ENCODE measurements around the gene RALGAPA1.
A peak's percentile ranks its signal among the peaks of the same experiment; 100 is the strongest.
"Not testable (repeated sequence)": the region's sequence is repeated elsewhere in the genome, so short reads cannot be mapped to it uniquely, and the experiment has no call there.

RALGAPA1 gene

DNA sequence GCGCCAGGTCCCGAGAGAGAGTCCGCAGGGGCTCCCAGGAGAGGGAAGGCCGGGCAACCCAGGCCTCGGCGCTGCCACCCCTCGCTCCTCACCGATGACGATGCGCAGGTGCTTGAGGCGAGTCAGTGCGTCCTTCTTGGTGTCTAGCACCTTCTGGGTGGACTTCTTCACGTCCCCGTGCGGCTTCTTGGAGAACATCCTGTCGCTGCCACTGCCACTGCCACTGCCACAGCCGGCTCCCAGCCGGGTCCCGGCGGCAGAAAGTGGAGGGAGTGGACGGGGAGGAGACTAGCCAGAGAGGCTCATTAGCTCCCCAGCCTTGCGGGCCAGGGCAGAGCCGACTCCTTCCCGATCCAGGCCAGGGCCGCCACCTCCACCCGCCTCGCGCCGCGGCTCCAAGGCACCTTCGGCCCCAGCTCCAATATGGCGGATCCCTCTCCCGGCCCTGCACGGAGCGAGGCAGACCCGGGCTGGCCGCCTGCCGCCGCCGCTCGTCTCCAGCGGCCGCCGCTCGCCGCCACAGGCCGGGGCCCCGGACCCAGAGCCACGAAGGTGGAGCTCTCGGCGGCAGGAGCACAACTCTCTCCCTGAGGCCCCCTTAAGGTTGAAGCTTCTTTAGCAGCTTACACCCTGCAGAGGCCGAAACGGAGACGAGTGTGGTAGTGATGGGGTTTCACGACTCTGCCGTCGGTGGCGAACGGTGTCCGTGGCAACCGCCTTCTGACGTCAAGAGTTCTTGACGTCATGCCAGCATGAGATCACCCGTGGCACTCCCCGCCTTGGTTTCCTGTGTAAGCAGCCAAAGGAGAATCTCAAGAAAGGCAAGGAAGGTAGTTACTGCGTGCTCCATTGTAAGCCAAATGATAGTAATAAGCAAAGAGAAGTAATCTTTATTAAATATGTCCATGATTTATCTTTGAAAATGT lies at the start of gene RALGAPA1:
Gene RALGAPA1 (minus strand): TSS at position 658 of the 926 bp plus-strand sequence. CDS start 460 bp downstream, at position 198.
- peak; percentile 89 for DNase-seq (ENCODE audit: low spot score)

DNA sequence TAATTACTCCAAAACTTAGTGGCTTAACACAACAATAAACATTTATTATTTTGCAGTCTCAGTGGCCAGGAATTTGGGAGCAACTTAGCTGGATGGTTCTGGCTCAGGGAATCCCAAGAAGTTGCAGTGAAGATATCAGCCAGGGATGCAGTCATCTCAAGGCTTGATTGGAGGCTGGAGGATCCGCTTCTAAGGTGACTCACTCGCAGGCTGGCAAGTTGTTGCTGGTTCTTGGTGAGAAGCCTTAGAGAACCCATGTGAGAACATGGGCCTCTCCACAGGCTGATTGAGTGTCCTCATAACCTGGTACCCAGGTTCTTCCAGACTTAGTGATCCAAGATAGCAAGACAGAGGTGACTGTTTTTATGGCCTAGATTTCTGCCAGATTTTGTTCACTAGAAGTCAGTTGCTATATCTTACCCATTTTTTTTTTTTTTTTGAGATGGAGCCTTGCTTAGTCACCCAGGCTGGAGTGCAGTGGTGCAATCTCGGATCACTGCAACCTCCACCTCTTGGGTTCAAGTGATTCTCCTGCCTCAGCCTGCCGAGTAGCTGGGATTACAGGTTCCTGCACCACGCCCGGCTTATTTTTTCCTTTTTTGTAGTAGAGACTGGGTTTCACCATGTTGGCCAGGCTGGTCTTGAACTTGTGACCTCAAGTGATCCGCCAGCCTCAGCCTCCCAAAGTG lies 49.6 kb upstream of the RALGAPA1 start:
- DNase-seq (ENCODE audit: low spot score) = no peak

DNA sequence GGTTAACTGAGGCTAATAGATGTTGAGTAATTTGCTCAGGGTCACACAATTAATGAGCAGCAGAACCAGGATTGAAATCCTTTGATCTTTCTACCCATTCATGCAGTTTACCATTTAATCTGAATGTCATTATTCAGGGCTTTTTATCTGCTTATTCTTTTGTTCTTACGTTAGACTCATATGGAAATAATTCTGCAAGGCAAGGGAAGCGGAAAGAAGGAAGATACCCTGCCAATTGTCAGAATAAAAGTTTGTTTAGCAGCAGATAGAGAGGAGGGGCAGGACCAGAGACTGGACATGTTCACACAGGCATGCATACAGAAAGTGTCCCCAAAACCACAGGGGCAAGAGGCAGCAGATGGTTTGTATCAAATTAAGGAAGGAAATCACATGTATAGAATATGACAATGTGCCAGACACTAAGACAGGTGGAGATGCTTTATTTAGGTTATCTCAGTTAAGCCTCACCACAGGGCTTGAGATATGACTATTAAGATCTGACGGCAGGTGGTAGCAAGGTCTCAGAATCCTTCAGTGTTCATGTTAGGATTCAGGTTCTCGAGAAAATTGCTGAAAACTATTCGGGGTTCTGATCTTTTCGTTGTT lies 46.9 kb upstream of the RALGAPA1 start:
- no peak for DNase-seq (ENCODE audit: low spot score)

DNA sequence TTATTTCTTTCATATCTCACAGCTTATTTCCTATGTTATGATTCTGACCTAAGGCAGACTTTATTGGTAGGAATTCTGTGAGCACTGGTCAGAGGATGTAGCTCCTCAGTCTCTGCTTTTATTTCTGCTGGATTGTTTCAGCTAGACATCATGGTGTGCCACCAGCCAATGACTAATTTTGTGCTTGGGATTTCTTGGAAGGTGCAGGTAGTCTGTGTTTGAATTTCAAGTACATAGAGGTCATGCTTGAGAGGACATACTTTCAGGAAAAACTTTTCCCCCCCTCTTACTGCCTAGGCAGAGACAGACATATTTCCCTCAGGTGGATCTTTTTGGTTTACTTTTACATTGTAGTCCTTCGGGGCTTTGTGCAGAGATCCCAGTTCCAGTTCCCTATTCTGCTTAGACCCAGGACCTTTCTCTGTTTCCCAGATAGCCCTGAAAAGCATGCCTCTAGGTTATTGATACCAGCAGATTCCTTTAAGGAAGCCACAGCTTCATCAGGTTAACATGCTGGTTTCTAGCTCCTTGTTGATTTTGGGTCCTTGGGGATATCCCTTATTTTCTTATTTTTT lies 45.7 kb upstream of the RALGAPA1 start:
- DNase-seq (ENCODE audit: low spot score) = no peak

DNA sequence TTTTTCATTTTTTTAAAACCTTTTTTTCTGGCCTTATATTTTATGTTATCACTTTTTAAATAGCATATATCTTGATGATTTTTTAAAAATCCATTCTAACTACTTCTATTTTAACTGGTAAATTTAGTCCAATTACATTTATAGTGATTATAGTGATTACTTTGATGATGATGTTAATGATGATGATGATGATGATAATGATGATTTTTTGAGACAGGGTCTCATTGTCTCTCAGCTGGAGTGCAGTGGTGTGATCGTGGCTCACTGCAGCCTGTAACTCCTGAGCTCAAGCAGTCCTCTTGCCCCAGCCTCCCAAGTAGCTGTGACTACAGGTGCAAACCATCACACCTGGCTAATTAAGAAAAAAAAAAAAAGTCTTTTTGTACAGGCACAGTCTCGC lies 44.1 kb upstream of the RALGAPA1 start:
- no peak for DNase-seq (ENCODE audit: low spot score)

DNA sequence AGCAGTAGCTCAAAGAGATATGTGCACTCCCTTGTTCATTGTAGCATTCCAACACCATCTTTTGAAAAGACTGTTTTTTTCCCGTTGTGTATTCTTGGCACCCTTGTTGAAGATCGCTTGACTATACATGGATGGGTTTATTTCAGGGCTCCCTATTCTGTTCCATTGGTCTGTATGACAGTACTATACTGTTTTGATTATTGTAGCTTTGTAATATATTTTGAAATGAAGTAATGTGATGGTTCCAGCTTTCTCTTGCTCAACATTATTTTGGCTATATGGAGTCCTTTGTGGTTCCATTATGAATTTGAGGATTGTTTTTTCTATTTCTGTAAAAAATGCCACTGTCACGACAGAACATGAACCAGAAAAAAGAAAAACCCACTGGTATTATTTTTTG lies 42.7 kb upstream of the RALGAPA1 start:
- DNase-seq (ENCODE audit: low spot score) = no peak

DNA sequence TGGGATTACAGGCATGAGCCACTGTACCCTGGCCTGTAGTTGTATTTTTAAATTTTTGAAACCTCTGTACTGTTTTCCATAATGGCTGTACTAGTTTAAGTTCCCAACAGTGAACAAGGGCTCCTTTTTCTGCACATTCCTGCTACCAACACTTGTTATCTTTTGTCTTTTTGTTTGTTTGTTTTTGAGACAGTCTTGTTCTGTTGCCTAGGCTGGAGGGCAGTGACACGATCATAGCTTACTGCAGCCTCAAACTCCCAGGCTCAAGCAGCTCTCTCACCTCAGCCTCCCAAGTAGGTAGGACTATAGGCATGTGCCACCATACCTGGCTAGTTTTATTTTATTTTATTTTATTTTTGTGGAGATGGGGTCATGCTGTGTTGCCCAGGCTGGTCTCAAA lies 40.0 kb upstream of the RALGAPA1 start:
- DNase-seq (ENCODE audit: low spot score) = no peak

DNA sequence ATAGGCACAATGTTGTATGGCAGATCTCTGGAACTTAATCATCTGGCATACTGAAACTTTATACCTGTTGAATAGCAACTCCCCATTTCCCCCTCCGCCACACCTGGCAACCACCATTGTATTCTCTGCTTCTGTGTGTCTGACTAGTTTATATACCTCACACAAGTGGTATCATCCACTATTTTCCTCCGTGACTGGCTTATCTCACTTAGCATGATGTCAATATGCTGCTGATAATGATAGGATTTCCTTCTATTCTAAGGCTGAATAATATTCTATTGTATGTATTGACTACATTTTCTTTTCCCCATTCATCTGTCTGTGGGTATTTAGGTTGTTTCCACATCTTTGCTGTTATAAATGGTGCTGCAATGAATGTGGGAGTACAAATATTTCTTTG lies 38.5 kb upstream of the RALGAPA1 start:
- DNase-seq (ENCODE audit: low spot score) = no peak

DNA sequence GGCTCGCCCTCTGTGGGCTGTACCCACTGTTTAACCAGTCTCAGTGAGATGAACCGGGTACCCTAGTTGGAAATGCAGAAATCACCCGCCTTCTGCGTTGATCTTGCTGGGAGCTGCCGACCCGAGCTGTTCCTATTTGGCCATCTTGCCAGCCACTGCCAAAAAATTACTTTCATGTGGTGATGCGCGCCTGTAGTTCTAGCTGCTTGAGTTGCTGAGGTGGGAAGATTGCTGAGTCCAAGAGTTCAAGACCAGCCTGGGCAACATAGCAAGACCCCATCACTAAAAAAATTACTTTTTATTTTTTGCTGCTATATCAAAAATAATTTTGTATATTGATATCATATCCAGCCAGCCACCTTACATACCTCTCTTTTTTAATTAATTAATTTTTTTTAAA lies 35.4 kb upstream of the RALGAPA1 start:
- no peak for DNase-seq (ENCODE audit: low spot score)

DNA sequence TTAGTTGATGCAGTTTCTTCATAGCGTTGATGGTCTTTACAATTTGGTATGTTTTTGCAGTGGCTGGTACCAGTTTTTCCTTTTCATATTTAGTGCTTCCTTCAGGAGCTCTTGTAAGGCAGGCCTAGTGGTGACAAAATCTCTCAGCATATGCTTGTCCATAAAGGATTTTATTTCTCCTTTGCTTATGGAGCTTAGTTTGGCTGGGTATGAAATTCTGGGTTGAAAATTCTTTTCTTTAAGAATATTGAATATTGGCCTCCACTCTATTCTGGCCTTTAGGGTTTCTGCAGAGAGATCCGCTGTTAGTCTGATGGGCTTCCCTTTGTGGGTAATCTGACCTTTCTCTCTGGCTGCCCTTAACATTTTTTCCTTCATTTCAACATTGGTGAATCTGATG lies 33.1 kb upstream of the RALGAPA1 start:
- not testable (repeated sequence) for DNase-seq (ENCODE audit: low spot score)

DNA sequence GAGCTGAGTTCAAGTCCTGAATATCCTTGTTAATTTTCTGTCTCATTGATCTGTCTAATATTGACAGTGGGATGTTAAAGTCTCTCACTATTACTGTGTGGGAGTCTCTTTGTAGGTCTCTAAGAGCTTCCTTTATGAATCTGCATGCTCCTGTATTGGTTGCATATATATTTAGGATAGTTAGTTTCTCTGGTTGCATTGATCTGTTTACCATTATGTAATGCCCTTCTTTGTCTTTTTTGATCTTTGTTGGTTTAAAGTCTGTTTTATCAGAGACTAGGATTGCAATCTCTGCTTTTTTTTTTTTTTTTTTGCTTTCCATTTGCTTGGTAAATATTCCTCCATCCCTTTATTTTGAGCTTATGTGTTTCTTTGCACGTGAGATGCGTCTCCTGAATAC lies 32.6 kb upstream of the RALGAPA1 start:
- DNase-seq (ENCODE audit: low spot score) = not testable (repeated sequence)

DNA sequence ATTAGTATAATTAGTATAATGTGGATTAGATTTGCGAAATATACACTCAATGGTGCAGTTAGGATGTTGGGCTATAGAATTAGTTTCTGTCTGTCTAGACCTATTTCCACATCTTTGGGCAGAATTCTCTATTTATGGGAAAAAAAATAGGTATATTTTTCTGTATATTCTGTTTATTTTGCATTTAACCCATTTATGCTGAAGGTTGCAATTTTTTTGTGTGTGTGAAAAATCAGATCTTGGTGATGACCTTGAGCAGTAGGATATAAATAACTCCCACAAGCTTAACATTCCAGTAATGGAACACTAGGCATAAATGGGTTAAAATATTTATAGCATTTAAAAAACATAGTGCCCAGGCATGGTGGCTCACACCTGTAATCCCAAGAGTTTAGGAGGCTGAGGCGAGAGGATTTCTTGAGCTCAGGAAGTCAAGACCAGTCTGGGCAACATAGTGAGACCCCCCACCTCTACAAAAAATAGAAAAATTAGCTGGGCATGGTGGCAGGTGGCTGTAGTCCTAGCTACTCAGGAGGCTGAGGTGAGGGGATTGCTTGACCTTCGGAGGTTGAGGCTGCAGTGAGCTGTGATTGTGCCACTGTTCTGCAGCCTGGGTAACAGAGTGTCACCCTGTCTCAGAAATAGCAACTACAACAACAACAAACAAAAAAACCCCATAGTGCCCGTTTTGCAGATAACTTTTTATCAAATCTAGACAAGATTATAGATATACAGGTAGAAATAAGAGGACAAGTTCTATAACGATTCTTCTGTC lies 26.3 kb upstream of the RALGAPA1 start:
- DNase-seq (ENCODE audit: low spot score) = no peak

DNA sequence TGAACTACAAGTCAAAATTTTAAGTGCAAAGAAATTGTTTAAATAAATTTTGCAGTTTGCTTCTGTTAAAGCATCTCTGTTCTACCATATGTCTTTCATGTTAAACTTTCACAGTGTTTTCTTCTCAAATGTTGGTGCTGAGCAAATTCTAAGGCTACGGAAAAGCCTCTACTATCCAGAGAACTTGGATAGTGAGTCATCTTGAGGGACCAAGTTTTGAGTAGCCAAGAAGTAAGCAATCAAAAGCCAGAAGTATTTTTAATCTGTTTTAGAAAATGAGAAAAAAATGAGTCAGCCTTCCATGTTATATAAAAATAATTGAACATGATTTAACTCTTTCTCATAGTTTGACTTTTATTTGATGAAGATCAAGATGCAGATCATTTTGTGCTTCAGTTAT lies 20.4 kb upstream of the RALGAPA1 start:
- peak; percentile 67 for DNase-seq (ENCODE audit: low spot score)

DNA sequence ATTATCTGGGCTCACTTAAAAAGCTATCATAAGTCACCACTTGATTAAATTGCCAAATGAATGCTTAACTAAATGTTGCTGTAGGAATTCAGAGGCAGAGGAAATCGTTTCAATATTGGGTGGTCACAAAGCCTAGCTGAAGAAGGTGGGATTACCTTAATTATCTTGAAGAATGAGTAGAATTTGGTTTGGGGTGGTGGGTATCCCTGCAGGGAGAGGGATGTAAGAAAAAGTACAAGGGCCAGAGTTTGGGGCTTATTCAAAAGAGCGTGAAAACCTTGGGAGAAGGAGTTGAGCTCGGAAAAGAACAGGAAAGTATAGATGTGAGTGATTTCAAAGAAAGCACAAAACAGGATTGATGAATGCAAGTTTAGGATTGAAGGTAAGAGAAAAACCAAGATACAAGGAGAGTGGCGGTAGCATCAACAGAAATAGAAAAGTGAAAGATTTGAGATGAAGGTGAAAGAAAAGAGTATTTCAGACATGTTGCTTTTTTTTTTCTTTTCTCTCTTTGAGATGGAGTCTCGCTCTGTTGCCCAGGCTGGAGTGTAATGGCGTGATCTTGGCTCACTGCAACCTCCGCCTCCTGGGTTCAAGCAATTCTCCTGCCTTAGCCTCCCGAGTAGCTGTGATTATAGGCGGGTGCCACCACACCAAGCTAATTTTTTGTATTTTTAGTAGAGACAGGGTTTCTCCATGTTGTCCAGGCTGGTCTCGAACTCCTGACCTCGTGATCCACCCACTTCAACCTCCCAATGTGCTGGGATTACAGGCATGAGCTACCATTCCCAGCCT lies 18.8 kb upstream of the RALGAPA1 start:
- no peak for DNase-seq (ENCODE audit: low spot score)

DNA sequence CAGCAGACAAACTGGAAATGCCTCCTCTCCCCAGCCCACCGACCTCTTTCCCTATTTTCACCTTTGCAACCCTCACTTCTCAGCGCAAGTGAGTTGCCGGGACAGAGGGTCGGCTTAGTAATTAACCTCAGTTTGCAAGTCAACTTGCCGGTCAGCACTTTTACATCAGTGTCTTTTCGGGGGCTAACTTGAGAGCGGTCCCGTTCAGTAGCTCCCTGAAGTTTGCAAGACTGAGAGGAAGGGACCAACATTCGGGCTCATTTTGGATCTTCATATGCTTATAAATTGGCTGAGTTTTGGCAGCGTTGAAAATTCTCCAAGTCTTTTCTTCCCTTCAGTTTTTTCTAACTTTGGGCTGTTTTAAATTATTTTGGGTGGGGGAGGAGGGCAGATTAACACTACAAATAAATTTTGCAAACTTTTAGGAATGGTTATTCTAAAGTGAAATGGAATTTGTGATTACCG lies 17.9 kb upstream of the RALGAPA1 start:
- no peak for DNase-seq (ENCODE audit: low spot score)

DNA sequence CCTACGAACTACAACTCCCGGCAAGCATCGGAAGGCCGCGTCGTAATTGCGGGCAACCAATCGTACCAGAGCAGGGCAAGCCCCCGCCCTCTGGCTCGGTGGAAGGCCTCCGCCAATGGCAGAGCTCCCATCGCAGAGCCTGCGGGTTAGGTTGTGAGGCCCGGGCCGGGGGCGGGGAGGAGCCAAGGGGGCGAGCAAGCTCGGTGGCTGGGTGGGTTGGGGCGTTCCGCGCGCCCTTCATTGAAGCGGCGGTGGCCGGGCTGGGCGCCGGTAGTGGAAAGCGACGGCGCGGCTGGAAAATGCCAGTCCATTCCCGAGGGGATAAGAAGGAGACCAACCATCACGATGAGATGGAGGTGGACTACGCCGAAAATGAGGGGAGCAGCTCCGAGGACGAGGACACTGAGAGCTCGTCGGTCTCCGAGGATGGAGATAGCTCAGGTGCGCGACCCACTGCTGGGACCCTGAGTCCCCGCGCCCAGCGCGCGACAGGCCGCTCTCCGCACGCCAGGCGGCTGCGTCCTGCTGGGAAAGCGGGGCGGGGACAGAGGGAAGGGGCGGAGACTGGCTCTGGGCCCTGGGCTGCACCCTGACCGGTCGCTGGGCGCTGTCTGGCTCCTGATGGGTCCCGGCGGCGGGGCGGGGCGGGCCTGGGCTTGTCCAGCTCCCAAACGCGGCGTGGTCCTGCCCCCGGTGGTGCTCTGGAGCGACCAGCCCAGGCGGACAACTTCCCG lies 17.3 kb upstream of the RALGAPA1 start, which contains the start of gene BRMS1L:
Gene BRMS1L (plus strand): TSS at position 121 of the 734 bp plus-strand sequence. CDS start 179 bp downstream, at position 300.
- peak; percentile 98 for DNase-seq (ENCODE audit: low spot score)

DNA sequence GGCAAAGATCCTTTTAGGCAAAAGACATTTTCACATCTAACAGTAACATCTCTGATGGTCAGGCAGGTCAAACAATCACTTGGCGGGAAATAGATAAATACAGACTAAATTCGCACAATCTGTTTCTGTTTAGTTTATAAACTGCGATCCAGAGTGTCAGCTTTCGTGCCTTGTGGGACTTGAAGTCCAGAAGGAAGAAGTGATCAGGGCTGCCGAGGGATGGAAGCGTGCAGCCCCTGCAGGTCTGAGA lies 16.8 kb upstream of the RALGAPA1 start:
- DNase-seq (ENCODE audit: low spot score) = no peak

DNA sequence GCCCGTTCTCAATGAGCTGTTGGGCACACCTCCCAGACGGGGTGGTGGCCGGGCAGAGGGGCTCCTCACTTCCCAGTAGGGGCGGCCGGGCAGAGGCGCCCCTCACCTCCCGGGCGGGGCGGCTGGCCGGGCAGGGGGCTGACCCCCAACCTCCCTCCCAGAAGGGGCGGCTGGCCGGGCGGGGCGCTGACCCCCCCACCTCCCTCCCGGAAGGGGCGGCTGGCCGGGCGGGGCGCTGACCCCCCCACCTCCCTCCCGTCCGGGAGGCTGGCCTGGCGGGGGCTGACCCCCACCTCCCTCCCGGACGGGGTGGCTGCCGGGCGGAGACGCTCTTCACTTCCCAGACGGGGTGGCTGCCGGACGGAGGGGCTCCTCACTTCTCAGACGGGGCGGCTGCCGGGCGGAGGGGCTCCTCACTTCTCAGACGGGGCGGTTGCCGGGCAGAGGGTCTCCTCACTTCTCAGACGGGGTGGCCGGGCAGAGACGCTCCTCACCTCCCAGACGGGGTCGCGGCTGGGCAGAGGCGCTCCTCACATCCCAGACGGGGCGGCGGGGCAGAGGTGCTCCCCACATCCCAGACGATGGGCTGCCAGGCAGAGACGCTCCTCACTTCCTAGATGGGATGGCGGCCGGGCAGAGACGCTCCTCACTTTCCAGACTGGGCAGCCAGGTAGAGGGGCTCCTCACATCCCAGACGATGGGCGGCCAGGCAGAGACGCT lies 15.5 kb upstream of the RALGAPA1 start:
- DNase-seq (ENCODE audit: low spot score) = not testable (repeated sequence)

DNA sequence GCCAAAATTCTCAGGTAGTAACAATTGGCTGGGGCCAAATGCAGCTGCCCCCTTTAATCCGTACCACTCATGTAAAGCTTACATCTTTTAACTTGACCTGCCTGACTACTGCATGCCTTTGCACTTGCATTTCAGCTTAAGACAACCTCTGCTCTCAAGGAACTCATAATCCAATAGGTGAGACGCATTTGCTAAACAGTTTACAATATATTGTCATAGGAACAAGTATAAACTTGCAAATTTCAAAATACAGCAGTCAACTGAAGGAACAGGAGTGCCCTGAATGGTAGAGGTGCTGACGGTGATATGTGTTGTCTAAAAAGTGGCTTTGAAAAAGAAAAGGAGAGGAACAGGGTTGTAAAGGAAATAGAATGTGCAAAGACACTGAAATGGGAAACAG lies 13.4 kb upstream of the RALGAPA1 start:
- no peak for DNase-seq (ENCODE audit: low spot score)
